ENCODE data around the gene DAGLA.

The DAGLA gene

GRCh38 chr11:61732705-61733104, 52.5 kb downstream of the DAGLA start:
- no peak for DNase-seq

DNA sequence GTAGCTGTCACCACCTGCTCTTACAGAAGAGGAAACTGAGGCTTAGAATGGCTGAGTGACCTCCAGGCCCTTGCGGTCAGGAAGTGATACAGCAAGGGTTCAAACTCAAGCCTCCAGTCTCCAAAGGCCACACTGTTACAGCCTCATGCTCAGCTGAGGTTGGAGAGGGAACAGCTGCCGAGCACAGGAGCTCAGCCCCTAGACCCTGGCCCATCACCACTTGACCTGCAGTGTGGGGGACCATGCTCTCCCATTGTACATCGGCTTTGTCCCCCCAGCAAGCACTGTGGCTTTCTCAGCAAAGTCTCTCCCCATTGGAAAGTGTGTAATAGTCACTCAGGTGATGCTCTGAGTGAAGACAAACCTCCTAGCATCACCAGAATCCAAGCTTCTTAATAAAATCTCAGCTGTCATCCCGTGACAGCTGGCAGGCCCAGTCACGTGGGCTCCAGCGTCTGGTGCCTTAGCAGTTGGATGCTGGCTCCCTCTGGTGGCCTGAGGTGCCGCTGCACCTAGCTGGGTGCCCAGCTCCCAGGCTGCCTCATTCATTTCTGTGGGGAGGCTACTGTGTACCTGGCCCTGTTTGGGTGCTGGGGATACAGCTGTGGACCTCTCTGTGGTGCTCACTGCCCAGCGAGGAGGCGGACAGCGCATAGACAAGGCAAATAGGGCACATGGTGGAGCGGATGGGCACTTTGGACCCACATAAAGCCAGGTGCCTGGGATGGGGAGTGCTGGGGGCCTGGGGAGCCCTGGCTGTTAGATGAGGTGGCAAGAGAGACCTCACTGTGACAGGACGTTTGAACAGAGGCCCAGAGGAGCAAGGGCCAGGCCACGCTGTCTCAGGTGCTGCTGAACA, 53.2 kb downstream of the DAGLA start:
- DNase-seq, result peak; percentile 70

DNA sequence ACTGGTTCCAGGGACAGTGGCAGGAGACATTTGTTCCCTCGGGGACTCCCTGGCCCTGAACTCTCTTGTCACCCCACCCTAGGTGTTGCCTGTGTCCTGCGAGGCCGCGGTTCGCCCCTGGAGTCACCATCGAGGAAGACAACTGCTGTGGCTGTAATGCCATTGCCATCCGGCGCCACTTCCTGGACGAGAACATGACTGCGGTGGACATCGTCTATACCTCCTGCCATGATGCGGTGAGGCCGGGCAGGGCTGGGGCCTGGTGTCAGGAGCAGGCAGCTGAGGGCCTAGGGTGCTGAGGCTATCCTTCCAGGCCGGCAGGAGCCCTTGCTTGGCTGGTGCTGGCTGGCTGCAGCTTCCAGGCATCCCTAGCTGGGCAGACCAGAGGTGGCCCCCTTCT, 54.6 kb downstream of the DAGLA start:
- no peak for DNase-seq

GRCh38 chr11:61735391-61735790, 55.2 kb downstream of the DAGLA start:
- no peak for DNase-seq

DNA sequence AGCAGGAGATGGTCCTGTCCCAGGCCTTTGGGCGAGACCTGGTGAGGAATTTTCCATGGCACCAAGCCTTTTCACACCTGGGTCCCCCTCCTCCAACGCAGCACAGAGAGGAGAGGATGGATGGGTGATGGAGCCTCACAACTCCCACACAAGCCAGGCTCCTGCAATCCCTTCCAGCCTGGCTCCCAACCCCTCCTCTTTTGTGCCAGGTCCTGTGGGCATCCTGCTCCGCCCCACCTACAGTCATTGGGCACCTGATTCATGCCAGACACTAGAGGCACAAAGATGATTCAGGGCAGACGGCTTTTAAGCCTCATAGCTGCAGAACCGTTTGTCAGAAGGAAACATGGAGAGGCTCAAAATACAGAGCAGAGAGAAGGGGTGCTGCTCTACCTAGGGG, 56.1 kb downstream of the DAGLA start:
- no peak for DNase-seq

DNA sequence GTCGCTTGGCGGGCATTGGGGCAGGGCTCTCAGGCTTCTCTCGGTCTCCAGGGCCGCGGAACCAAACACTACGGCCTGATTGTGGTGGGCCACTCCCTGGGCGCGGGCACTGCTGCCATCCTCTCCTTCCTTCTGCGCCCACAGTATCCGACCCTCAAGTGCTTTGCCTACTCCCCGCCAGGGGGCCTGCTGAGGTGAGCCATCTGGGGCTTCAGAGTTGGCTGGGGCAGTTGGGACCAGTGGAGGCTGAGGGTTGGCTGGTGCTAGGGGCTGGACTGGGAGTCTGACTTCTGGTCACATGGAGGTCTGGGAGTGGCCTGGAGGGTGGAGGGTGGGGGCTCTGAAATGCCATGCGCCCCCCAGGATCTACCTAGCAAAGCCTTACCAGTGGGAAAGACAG, 56.9 kb downstream of the DAGLA start:
- DNase-seq, result no peak

DNA sequence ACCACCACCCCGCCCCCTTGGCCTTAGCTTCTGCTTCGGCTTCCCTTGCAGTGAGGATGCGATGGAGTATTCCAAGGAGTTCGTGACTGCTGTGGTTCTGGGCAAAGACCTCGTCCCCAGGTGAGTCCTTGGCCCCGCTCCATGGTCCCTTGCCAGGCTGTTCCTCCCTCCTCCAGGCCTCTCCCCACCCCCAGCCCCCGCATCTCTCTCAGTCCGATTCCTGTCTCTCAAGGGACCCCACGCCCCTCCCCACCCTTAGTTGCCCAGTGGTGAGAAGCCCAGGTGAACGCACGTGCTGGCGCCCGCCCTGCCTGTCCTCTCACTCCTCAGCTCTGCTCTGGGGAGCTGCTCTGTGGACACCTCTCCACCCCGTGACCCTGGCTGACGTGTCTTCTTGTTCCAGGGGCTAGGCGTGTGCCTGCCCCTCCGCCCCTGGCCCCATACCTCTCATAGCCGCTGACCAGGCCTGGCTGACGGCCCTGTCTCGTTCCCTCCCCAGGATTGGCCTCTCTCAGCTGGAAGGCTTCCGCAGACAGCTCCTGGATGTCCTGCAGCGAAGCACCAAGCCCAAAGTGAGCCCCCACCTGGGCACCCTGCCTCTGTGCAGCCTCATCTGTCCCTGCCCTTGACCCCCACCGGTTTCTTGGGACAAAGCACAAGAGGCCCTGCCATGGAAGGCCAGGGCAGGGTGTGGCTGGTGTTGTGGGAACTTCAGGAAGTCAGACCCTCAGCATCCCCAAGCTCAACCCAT, 57.6 kb downstream of the DAGLA start:
- no peak for DNase-seq

GRCh38 chr11:61738776-61739175, 58.6 kb downstream of the DAGLA start:
- DNase-seq, result no peak

DNA sequence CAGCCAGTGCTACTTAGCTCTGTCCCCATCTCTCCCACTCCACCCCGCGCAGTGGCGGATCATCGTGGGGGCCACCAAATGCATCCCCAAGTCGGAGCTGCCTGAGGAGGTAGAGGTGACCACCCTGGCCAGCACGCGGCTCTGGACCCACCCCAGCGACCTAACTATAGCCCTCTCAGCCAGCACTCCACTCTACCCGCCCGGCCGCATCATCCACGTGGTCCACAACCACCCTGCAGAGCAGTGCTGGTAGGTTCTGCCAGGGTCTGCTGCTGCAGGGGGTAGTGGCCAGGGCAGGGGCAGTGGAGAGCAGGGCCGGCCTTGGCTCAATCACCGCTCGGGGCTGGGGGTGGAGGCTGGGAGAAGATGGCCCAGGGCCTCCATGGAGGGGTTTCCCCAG, 59.2 kb downstream of the DAGLA start:
- DNase-seq, result no peak

DNA sequence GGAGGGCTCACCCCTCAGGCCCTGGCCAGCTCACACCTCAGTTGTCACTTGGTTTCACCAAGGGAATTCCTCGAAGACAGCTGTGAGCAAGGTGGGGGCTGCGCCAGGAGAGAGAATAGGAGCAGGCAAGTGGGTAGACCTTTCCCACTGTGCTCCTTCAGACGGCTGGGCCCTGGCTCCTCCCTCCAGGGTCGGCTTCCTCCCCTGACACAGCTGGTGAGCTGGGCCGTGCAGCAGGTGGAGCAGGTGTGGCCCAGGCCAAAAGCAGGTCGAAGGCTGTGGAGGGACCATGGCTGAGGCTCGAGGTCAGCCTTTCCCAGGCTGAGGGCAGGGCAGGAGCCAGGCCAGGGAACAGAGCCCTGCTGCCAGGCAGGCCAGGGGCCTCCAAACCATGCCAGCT, 59.8 kb downstream of the DAGLA start:
- no peak for DNase-seq

GRCh38 chr11:61742391-61742790, 62.2 kb downstream of the DAGLA start:
- DNase-seq, result no peak

DNA sequence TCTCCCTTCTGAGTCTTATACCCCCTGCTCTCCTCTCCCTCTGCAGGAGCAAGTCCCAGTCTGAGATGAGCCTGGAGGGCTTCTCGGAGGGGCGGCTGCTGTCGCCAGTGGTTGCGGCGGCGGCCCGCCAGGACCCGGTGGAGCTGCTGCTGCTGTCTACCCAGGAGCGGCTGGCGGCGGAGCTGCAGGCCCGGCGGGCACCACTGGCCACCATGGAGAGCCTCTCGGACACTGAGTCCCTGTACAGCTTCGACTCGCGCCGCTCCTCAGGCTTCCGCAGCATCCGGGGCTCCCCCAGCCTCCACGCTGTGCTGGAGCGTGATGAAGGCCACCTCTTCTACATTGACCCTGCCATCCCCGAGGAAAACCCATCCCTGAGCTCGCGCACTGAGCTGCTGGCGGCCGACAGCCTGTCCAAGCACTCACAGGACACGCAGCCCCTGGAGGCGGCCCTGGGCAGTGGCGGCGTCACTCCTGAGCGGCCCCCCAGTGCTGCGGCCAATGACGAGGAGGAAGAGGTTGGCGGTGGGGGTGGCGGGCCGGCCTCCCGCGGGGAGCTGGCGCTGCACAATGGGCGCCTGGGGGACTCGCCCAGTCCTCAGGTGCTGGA, 63.4 kb downstream of the DAGLA start:
- DNase-seq, result no peak

DNA sequence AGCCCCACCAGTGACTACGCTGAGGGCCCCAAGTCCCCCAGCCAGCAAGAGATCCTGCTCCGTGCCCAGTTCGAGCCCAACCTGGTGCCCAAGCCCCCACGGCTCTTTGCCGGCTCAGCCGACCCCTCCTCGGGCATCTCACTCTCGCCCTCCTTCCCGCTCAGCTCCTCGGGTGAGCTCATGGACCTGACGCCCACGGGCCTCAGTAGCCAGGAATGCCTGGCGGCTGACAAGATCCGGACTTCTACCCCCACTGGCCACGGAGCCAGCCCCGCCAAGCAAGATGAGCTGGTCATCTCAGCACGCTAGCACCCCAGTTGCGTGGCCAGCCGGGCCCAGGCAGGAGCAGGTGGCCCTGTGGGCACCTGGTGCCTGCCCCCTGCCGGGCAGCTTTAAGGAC, 64.0 kb downstream of the DAGLA start:
- no peak for DNase-seq

DNA sequence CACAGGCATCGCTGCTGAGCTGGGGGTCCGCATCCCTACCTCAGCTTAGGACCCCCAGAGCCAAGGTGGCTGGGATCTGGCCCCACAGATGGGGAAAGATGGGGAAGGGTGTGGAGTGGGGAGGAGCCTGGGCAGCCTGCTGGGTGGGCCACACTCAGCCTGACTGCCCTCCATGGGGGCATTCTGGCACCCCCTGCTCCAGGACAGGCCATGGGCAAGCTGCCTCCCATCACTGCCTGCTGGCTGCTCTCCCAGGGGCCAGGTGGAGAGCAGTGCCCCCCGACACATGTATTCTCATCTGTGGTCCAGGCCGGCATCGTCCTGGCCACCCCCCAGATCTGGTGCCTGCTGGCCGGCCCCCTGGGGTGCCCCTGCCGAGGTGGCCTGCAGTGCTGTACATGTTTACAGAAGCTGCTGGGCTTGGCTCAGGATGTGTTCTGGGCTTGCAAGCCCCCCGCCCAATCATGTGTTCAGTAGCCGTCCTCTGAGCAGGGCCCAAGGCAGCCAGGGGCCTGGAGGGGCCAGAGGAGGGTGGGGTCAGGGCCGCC, 64.5 kb downstream of the DAGLA start:
- no peak for DNase-seq

DNA sequence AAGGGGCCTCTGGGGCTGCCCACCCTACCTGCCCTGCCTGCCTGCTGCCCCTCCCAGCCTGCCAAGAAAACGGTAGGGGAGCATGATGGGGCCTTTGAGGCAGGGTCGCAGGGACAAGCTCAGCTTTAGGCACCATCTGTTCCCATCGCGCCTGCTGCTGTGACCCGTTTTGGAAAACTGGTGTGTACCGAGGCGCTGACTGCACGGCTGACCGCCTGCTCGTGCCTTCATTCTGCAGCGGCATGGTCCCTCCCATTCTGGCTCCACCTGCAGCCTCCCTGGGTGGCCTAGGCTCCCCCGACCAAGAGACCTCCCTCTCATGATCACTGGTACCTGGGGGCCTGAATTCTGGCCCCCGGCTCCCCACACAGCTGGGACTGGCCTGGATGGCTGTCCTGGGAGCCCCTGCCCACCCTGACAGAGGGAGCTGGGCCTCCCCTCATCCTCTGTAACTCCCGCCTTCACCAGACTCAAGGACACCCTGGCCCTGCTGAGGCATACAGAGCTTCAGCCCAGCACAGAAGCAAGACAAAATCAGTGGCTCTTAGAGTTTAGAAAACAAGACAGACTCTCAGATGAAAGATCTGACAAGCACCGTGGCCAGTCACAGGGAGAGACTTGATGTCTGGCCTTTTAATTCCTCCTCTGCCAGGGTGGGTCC, 65.7 kb downstream of the DAGLA start:
- DNase-seq, result no peak

- DNase-seq, result no peak
These were observed 66.4 kb downstream of the DAGLA start for GRCh38 chr11:61746442-61747191.

- DNase-seq, result peak; percentile 25
These were observed 67.2 kb downstream of the DAGLA start for GRCh38 chr11:61747192-61747966.

DNA sequence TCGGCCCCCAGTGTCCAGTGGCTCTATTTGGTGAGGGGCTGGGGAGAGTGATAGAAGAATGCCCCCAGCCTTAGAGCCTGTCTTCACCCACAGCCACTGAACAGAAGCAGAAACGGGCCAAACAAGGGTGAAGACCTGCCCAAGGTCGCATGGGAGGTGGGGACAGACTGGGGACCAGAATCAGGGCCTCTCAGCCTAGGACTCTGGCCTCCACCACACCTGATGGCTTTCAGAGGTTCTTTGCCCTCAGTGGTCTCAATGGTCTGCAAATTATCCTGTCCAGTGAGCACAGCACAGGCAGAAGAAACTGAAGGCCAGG, 67.7 kb downstream of the DAGLA start:
- no peak for DNase-seq

DNA sequence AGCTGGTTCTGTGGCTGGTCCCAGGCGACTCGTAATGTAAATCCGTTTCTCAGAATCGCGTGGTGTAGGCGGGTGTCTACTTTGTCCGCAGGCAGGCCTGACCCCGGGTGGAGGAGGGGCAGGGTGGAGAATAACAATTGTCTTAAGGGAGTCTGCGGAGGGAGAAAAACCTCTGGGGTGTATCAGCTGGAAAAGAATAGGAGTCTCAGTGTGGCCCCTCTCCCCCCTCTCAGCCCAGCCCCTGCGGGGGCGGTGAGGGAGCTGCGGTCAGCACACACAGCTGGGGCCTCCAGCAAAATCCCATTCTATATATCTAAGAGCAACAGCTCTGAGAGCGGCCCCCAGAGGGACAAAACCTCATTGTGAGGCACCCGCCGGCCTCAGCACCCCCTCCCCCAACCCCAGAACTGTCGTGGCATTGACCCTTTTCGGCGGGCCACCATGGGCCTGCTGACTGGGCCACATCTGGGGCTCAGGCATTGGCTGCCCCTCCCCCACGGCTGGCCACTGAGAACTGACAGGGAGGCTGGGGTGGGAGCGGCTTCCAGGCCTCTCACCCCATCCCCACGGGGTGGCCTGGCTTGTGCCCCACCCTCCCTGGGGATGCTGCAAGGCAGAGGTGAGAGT, 69.5 kb downstream of the DAGLA start:
- DNase-seq, result no peak

GRCh38 chr11:61750631-61751273, 70.6 kb downstream of the DAGLA start:
- no peak for DNase-seq

GRCh38 chr11:61751384-61751783, 71.2 kb downstream of the DAGLA start:
- DNase-seq, result no peak

Measured in fibroblast of skin of right quadriceps (primary cell).